Measurements from ENCODE around the gene VPS35.

DNA sequence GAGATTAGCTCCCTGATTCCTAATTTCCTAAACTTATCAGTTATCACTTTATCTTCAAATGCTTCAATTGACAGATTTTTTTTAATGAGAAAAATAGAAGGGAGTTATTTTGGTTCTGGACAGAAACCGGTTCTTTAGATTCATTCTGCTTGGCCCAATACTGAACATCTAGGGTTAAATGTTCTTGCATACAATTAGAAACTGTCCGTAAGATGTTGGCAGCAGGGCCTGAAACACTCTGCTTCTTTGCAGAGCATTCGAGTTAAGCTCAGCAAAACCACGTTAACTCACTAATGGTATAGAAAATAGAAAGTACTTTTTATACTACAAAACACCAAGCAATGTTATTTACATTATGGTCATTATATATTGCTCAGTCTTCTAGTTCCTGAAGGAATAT lies 75.0 kb downstream of the VPS35 start:
- TF ChIP-seq, protein P1, sequence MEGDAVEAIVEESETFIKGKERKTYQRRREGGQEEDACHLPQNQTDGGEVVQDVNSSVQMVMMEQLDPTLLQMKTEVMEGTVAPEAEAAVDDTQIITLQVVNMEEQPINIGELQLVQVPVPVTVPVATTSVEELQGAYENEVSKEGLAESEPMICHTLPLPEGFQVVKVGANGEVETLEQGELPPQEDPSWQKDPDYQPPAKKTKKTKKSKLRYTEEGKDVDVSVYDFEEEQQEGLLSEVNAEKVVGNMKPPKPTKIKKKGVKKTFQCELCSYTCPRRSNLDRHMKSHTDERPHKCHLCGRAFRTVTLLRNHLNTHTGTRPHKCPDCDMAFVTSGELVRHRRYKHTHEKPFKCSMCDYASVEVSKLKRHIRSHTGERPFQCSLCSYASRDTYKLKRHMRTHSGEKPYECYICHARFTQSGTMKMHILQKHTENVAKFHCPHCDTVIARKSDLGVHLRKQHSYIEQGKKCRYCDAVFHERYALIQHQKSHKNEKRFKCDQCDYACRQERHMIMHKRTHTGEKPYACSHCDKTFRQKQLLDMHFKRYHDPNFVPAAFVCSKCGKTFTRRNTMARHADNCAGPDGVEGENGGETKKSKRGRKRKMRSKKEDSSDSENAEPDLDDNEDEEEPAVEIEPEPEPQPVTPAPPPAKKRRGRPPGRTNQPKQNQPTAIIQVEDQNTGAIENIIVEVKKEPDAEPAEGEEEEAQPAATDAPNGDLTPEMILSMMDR (IDR thresholded peaks at IDR 0.05) = no peak
- no peak for TF ChIP-seq POLR2A (IDR thresholded peaks at IDR 0.05)
- TF ChIP-seq EP300 (IDR thresholded peaks at IDR 0.05) = no peak

Measured in ovary (tissue), 3 donors.